Superior temporal gyrus (tissue), 1 donor: Measurements from ENCODE around the gene CCDC92.

Experiments used
- DNase-seq: peaks from one replicate; pipeline ENCODE4 v3.0.0-alpha.2; 2016; ENCODE audit errors: extremely low spot score

CCDC92 gene

DNA sequence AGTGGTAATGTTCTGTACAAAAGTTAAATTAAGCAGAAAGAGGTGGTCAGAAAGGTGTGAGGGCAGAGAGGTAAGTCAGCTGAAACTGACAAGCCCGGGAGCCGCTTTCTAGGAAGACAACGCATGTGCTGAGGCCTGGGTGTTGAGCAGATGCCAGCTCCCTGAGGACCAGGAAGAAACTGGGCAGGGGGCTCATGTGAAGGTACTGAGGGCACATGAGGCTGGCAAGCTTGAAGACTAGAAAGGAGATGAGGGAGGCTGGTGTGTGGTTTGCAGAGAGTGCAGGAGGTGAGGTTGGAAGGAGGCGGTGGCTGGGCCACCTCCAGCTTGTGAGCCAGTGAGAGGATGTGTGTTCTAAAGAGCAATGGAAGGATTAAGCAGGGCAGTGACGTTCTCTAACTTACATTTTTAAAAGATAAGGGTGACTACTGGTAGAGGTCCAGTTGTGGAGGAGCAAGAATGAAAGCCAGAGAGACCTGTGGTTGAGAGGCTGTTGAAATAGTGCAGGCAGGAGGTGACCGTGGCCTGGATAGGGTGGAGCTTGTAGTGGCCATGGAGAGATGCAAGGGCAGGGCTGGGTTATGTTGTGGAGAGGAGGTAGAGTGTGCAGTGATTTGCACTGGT is 29.5 kb upstream of the CCDC92 start:
- no peak for DNase-seq

DNA sequence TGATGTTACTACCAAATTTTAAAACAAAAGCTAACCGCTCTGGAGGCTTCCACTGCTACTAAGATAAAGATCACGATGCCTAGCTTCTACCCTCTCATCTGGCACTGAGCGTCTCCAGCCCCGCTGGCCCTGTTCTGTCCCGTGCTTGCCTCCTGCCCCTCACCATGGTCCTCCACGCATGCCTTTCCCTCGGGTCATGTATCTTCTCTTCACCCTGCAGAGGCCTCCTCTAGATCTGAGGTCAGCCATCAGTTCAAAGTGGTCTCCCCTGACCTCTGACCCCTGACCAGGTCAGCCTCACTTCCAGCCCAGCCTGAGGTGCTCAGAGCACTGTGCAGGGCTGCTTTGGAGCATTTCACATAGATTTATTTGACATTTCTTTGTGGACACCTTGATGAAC is 28.7 kb upstream of the CCDC92 start:
- DNase-seq: no peak

DNA sequence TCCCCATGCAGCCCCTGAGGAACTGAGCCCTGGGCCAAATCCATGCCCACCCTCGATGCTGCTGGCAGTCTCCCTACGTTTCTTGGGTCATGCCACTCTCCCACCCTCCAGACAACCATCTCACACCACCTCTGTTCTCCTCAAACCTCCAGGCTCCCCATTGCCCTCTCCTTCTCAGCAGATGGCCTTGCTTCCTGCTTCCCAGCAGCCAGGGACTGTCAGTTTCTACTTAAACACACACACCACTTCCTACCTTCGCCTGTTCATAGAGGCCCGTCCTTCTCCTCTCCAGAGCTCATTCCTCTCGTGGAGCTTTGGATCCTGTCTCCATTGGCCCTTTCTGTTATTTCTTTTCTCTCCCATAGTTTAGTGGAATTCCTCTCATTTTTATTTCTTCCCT is 27.5 kb upstream of the CCDC92 start:
- DNase-seq: no peak

DNA sequence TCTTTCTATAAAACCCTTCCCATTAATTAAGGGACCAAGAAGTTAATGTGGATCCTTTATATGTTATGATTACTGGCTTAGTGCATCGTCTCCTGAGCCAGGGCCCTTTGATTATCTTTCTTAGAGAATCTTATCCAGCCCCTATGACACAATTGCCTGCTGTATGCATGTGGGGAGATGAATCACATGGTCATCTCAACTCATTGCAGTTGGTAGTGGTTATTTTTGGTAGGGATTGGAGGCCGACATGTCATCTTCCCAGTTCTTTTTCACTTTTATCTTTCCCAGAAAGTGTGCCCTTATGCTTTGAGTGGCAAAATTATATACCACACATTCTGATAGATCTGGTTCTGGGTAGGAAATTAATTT is 26.3 kb upstream of the CCDC92 start:
- DNase-seq: no peak

DNA sequence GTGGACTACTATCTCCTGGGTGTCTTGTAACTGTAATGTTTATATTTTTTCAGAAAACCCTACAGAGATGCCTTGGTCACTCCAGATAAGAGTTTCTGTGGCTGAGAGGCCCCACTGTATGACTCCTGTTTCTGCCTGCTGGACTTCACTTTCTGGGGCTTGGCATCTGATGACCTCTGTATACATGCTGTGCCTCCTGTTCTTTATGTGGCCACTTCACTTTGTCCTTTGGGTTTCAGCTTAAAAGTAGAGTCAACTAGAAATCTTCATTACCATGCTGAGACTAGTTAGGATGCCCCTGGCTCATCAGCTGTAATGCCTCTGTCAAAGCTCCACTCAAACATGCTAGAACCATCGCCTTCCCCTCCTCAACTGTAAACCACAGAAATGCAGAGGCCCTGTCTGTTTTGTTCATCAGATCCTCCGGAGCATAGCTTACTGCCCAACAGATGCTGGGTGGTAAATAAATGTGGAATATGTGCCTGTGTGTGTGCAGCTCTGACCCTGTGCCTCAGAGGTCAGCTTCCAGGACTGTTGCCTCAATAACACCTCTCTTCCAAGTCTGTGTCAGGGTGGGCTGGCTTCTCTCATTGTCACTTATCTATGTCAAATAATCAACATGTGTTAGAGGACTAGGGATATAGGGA is 25.8 kb upstream of the CCDC92 start:
- DNase-seq: no peak

DNA sequence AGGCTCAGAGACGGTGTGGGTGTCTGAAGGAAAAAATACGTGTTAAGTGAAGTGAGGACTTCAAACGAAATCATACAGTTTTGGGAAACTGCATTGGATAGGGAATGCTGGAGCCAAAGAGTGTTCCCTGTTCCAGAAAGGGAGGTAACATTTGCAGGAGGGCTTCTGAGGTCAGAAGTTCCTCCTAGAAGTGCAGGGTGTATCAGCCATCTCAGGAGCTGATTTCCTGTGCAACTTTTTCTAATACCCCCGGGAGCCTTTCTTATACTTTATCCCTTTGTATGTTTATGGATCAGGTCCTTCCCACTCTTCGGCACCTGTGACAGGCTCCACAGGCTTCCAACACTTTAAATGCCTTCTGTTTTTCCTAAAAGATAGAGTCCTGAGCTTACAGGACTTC is 25.3 kb upstream of the CCDC92 start:
- no peak for DNase-seq

DNA sequence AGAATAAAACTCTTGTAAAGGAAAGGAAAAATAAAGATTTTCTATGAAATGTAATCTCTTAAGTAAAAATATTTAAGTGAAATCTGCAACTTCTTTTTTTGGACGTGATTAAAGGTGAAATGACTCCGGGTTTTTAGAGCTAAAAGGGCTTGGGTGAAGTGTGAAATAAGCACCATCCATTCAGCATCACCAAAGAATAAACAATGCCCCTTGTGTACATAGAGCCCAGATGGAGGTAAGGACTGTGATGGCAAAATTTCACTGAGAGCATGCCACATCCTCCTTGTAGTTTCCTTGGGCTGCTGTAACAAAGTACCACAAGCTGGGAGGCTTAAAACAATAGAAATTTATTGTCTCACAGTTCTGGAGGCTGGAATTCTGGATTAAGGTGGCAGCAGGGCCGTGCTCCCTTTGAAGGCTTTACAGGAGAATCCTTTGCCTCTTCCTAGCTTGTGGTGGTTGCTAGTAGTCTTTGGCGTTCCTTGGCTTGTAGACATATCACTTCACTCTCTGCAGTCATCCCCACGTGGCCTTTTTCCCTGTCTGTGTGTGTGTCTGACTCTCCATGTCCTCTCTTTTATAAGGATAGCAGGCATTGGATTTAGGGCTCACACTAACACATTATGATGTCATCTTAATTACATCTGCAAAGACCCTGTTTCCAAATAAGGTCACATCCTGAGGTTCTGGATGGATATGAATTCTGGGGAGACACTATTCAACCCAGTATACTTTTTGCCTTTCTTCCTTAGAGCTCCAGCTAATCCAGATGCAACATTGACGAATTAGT is 24.6 kb upstream of the CCDC92 start:
- DNase-seq: peak; percentile 72

DNA sequence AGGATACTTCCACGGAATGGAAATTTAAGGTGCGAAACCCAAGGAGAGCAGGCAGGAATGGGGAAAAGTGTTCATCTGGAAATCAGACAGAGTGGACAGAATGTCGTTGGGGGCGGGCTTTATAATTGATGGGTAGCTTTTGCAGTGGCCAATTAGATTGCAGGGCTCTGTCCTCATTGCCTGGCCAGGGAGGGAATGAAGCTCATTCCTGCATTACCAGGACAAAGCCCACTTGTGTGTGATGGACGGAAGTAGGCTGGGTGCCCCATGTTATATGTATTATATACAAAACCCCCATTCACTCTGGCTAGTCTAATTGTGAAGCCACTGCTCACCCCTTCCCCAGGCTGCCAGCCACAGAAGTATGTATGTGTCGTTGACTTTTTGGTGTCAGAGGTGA is 23.9 kb upstream of the CCDC92 start:
- peak; percentile 87 for DNase-seq

DNA sequence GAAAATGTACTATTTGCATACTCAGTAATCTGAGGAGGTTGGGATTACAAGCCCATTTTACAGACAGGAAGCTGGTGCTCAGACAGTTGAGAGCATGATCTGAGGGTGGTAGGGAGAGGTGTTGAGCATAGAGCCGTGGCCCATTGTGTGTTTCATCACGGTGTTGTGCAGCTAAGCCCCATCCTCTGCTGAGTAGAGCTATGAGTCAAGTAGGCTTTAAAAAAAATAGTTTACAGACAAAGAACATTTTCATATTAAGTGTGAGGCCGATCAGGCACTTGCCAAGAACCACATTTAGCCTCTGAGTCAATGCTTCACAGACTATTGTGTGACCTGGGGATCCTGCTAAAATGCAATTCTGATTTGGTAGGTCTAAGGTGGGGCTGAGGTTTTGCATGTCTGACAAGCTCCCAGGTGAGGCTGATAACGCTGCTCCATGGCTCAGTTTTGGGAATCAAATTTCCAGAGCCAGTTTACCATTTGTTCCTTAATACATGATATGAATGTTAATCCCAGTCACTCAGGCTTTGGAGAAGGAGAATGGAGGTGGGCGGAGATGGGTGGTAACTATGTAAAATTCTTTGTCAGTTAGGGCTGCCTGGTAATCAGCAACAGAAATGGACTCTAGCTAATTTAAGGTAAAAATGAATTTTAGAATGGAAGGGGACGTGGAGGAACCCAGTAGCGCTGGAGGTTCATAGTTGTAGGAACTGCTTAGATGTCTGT is 22.6 kb upstream of the CCDC92 start:
- DNase-seq: no peak

DNA sequence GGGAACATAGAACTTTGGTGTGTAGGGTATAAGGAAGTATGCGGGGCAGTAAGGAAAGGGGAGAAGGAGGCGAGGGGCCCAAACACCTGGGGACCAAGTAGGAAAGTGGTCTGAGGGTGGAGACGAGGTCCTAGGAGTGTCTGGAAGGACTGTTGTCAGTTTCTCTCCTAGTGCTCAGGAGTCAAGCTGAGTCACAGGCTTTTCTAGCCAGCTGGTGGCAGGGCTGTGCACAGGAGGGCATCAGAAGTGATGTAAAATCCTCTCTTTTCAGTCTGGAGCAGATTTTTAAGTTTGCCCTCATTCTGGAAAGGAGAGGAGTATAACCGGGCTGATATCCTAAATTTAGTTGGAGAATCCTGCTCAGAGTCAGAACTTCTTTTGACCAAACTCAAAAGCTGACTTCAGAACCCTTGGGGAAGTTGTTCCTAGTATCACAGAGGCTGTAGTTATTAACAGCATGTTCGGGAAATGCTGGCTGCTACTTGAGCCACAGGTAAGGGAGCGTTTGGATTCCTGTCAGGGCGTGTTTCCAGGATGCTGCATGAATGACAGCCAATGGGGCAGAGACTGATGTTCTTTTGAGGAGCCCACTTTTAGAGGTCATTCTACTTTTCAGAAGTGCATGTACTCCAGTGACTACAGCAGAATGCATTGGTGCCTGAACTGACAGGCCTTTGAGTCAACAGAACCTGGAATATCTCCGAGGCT is 19.6 kb upstream of the CCDC92 start:
- no peak for DNase-seq

DNA sequence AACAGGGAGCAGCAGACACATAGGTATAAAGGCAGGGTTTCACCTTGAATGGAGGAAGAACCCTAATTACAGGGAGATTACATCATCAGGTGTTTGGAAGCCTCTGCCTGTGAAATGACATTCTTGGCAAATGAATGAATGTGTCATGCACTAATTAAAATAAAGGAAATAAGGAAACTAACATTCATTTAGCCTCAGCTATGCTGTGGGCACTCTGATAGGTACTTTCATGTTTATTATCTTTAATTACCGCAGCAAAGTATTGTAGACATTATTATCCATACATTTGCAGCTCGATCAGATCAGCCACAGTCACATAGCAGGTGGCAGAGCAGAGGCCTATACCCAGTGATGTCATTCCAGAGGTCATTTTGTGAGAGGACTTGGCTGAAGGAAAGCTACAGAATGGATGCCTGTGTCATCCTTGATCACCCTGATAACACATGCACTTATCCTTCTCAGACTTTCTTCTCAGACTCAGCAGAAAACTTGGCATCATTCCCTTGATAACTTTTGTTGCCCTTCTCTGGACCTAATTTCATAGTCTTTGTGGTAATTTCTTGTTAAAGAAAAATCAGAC is 18.8 kb upstream of the CCDC92 start:
- DNase-seq: no peak

DNA sequence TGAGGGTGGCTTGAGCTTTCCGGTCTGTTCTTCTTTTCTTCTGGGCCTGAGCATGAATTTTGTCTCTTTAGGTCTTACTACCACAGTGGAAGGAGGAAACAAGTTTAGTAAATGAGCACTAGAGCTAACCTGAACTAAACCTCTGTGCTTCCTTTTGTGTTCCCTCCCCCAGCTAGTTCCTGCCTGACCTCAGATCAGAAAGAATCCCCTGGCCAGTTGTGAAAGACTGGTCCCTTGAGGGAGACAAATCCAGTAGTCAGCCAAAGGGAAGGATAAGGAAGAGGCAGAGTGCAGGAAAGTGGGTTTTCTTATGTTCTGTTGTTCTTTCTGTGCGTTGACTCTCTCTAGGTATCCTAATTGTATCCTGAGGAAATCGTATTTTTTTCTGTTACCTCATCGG is 17.9 kb upstream of the CCDC92 start:
- DNase-seq: no peak

DNA sequence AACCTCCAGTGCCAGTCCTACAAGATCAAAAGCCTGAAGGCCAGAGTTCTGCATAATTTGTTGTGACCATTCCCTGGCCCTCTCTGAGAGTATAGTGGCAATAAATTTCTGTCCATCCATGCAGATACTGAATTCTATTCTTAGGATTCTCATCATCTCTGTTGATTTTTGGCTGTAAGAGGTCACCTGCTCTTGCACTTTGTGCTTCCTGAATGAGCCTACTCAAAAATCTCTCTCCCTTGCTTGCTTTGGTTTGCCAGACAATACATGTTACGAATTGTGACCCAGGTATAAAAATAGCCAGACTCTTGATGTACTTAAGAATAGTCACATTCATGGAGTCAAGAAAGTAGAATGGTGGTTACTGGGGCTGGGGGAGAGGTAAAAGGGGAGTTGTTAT is 17.1 kb upstream of the CCDC92 start:
- DNase-seq: no peak

DNA sequence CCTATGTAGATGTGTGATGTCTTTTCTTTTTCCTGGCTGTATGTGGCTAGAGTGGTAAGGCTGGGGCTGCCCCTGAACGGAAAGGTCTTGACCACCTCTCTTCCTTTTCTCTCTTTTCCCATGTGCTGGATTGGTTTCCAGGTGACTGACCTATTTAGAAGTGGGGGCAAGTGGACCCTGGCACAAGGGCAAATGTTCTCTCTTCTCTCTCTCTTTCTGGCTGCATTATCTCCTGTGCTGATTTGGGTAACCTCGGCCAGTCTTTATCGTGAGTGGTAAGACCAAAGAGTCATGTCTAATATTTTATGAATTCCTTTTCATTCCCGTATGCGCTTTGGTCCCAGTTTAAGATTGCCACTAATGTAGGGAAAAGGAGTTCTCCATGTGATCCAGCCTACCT is 16.5 kb upstream of the CCDC92 start:
- no peak for DNase-seq

DNA sequence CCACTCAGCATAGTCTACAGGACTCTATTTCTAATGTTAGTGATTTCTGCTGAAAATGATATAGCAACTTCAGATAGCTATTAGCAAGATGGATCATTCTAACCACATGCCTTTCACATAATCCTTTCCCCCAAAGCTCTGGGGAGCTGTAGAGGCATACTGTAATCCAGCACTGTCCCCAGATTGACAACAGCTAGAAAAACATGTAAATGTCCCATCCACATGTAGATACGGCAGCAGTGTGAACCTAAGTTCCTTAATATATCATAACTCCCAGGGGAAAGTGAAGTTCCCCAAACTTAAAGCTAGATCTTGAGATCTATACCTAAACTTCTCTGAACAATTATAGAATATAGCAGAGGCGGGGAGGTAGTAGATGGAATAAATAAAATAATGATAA is 14.4 kb upstream of the CCDC92 start:
- DNase-seq: no peak

DNA sequence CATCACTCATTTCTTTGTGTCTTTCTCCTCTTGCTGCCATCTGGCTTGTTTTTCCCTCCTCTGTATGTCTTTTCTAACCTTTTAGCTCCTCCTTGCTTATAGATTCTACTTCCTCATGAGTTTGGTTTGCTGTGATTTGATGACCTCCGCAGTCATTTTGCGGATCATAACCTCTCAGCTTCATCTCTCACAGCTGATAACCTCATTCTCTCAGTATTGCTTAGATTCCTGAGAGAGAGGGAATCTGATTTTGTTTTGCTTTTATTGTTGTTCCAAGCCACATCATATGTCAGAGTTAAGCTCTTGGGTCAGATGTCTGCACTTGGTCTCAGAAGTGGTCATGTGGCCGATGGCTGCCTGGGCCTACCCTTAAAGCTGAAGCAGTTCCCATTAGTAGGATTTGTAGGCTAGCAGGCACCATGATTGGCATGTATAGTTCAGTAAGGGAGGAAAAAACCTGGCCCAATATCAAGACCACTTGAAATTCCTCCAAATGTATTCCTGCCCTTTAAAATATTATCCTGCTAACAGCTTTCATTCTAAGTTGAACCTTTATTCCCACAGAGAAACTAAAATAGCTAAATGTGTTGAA is 13.8 kb upstream of the CCDC92 start:
- DNase-seq: no peak

DNA sequence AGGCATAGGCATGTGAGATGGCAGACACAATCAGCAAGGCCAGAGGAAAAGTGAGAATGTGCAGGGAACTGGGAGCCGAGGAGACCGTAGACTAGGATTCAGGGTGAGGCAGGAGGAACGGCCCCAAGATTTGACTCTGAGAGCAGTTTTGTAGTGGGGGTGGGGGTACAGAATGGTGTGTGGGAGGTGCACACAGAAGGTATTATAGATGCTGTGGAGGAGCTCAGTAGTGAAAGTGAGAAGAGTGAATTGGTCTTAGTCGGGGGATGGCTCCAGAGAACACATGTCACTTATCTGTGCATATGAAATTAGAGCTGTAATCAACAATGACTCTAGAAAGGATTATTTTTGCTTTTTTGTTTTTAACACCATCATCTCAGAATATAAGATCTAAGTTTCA is 12.3 kb upstream of the CCDC92 start:
- DNase-seq: no peak

DNA sequence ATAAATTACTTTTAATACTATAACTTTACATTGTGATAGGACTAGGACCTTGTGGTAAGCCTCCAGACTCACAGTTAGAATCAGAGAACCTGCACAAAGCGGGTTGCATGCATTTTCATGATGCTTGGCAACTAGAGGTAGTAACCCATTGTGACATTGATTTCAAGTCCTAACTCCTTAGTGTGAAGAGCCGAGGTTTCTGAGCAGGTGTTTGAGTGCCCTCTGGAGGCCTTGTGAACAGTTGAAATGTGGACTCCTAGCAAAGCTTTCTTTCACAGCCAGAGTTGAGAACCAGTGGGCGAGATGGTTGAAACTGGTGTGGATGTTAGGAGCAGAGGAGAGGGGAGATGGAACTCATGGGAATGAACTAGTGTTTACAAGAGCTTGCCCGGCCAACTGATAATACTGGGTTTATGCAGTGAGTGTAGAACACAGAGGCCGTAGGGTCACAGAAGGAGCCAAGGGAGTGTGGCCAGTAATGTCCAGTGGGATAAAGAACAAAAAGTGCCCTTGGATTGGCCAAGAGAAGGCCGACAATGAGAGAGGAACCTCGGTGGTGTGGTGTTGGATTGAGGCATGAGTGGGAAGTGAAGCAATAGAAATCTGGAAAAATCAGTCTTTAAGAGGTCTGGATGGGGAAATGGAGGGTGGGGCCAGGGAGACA is 11.3 kb upstream of the CCDC92 start:
- peak; percentile 91 for DNase-seq

DNA sequence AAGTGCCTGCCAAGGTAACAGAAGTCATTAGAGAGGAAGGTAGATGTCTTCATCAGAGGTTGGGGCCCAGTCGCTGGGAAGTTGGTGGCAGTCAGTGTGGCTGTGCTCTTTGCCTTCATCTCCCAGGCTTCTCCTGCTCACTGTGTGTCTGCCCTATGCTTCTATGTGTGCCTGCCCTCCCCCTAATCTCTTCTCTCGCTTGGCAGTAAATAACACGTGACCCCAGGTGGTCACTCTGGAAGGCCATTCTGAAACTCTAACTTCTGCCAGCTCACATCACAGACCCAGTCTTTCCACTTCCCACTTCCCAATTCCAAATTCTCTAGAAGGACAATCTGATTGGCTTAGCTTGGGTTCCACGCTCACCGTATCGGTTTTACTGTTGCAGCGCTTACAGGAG is 9.6 kb upstream of the CCDC92 start:
- DNase-seq: no peak

DNA sequence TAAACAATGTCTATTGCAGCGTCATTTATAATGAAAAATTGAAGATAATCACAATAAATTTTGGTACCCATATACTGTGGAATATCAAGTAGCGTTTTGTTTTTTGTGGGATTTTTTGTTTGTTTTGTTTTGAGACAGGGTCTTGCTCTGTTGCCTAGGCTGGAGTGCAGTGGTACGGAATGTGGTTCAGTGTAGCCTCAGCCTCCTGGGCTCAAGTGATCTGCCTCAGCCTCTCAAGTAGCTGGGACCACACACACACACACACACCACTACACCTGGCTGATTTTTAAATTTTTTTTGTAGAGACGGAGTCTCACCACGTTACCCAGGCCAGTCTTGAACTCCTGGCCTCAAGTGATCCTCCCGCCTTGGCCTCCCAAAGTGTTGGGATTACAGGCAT is 6.9 kb upstream of the CCDC92 start:
- no peak for DNase-seq
